Lower leg skin (tissue), 4 donors: ENCODE data around the gene AP1B1. TPM values are rescaled to one million over a fixed set of nuclear protein-coding genes. Genes with fewer than 3 reads are reported as not detected.

ENCODE experiments used
- DNase-seq, 2 donors: peaks; one replicate each; pipeline ENCODE4 v3.0.0-alpha.2; 2019; ENCODE audit warnings: low spot score in 2 of 2
- H3K4me3 ChIP-seq: fragments of 200-600 bp; sonication (generic); 2 replicates; pipeline ENCODE4 v1.5.1; 2017; ENCODE audit warnings: mild to moderate bottlenecking, low read depth; ENCODE audit not compliant: poor library complexity, severe bottlenecking
- POLR2A ChIP-seq, 2 donors: fragments of 450-650 bp; IDR thresholded peaks; one replicate each; pipeline ENCODE4 v1.6.1; 2016 to 2017; ENCODE audit warnings: antibody characterized with exemption in 2 of 2, mild to moderate bottlenecking in 1 of 2, moderate library complexity in 1 of 2
- WGBS, 2 donors: methylation state at CpG; one replicate each; pipeline ENCODE4 v1.1.5; 2018; 5-methylcytosine and 5-hydroxymethylcytosine counted together
- intact Hi-C: fragments of 100-400 bp; cut with DNase I; formaldehyde crosslinking; loops from one replicate; pipeline ENCODE4 v1.15.0; 2023; ENCODE audit warnings: low total_unique reads
- total RNA-seq, 4 donors: library from RNA; depleted of rRNA; stranded (reverse); fragments of >200 nt; gene quantifications; one replicate each; pipeline ENCODE4 v1.1.0, GENCODE V29; 2016
- TF ChIP-seq, protein P1 (sequence below), 3 donors: fragments of 450-650 bp; IDR thresholded peaks; one replicate each; pipeline ENCODE4 v1.5.1; 2016; ENCODE audit warnings: antibody characterized with exemption in 3 of 3, mild to moderate bottlenecking in 3 of 3, moderate library complexity in 2 of 3

The AP1B1 gene
- total RNA-seq, 4 donors from 2014 or later: 65.4 to 95.5 (median 79.0) TPM

DNA sequence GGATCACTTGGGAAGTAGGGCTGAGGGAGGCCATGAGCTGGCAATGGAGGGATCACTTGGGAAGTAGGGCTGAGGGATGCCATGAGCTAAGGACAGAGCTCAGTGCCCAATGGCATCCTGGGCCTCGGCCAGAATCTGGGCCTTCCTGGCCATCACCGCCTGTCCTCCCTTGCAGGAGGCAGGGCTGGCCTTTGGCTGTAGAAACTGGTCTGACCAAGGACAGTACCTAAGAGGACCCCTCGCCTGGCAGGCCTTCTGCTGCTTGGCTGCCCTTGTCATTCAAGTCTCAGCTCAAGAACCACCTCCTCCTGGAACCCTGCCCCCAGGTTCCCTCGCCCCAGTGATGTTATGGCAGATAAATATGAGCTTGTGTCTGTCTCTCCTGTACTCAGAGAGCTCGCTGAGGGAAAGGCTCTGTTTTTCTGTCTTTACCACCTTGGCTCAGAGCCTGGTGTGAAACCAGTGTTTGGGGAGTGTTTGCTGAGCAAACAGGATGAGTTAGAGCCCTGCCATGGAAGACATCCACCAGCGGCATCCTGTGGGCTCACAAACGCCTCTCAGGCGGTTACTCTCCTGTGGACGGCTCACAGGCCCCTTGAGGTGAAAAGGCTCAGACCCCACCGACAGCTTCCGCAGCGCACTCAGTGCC is 53.5 kb downstream of the AP1B1 start:
- WGBS, 2 donors: 92 to 97% methylated on average over 11 to 12 of the region's 12 CpGs
- intact Hi-C loops: no loop called here
- no peak for TF ChIP-seq POLR2A (IDR thresholded peaks at IDR 0.05)
- TF ChIP-seq, protein P1, sequence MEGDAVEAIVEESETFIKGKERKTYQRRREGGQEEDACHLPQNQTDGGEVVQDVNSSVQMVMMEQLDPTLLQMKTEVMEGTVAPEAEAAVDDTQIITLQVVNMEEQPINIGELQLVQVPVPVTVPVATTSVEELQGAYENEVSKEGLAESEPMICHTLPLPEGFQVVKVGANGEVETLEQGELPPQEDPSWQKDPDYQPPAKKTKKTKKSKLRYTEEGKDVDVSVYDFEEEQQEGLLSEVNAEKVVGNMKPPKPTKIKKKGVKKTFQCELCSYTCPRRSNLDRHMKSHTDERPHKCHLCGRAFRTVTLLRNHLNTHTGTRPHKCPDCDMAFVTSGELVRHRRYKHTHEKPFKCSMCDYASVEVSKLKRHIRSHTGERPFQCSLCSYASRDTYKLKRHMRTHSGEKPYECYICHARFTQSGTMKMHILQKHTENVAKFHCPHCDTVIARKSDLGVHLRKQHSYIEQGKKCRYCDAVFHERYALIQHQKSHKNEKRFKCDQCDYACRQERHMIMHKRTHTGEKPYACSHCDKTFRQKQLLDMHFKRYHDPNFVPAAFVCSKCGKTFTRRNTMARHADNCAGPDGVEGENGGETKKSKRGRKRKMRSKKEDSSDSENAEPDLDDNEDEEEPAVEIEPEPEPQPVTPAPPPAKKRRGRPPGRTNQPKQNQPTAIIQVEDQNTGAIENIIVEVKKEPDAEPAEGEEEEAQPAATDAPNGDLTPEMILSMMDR (IDR thresholded peaks at IDR 0.05): no peak
- DNase-seq: no peak
- H3K4me3 ChIP-seq: no peak overlapping the region

DNA sequence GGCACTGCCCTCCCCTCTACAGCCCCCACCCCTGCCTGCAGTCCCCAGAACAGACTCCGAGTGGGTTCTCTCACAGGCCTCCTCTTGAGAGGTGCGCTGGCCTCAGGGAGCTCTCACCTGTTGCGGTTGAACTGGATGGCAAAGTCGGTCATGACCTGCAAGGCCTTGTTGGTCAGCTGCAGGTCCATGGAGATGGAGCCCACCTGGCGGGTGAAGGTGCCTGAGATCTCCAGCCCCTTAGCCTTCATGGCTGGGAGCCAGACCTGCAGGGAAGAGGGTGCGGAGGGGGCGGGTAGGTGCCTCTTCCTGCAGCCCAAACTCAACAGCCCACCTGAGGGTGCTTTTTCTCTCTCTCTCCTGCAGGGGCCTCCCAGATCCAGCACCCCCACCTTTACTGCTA is 54.2 kb downstream of the AP1B1 start:
- intact Hi-C loops: no loop called here
- TF ChIP-seq POLR2A (IDR thresholded peaks at IDR 0.05): no peak

GRCh38 chr22:29332886-29333496 is 55.4 kb downstream of the AP1B1 start:
- no peak overlapping the region for H3K4me3 ChIP-seq
- no peak for DNase-seq
- intact Hi-C loops: no loop called here
- TF ChIP-seq POLR2A (IDR thresholded peaks at IDR 0.05): no peak
- WGBS, 2 donors: 99 to 100% methylated on average over 6 to 8 of the region's 8 CpGs

More for the DNA sequence above, 54.2 kb downstream of the AP1B1 start:
- H3K4me3 ChIP-seq: no peak overlapping the region
- 96 to 97% methylated on average over 5 to 7 of the region's 7 CpGs for WGBS, 2 donors
- DNase-seq: no peak

- no peak overlapping the region for H3K4me3 ChIP-seq
- no peak for DNase-seq
- intact Hi-C loops: no loop called here
- WGBS, 2 donors: 85 to 90% methylated on average over 13 to 14 of the region's 14 CpGs
- no peak for TF ChIP-seq POLR2A (IDR thresholded peaks at IDR 0.05)
- TF ChIP-seq, protein P1 (IDR thresholded peaks at IDR 0.05): no peak
Observed at GRCh38 chr22:29331658-29332300, 56.6 kb downstream of the AP1B1 start.

DNA sequence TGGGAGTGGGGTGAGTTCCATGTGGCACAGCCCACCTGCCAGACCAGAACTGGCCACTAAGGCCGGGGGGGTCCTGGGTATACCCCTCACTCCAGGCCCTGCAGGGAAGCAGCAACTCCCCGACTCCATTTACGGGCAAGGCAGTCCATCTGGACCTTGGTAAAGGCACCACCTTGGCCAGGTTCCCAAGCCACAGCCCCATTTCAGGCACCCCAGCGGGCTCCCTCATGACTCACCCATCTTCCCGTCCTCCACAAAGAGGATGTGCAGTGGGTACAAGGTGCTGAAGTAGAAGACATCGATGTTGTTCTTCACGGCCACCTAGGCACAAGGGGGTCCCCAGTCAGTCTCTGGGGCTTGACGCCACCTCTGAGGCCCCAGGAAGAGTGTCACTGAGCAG is 57.2 kb downstream of the AP1B1 start:
- no peak for DNase-seq
- TF ChIP-seq, protein P1 (IDR thresholded peaks at IDR 0.05): no peak
- no peak for TF ChIP-seq POLR2A (IDR thresholded peaks at IDR 0.05)
- intact Hi-C loops: no loop called here
- 83 to 90% methylated on average over 7 to 8 of the region's 8 CpGs for WGBS, 2 donors
- no peak overlapping the region for H3K4me3 ChIP-seq

DNA sequence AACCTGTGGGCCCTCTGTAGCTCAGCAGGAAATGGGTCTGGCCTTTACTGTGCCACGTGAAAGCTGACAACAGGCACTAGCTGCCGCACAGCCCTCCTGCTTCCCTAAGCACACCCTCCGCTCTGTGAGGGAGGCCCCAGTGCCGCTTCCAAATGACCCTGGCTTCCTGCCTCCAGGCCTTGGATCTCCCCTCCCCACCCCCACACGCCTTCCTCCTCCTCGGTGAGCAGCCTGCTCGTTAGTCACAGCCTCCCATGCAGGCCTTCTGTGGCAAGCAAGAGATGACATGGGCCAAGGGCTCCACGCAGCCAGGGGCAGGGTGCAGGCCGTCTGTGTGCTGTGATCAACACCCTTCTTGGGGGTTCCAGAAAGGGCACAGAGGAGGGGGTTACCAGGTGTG is 57.6 kb downstream of the AP1B1 start:
- intact Hi-C loops: no loop called here
- TF ChIP-seq, protein P1 (IDR thresholded peaks at IDR 0.05): no peak
- no peak for TF ChIP-seq POLR2A (IDR thresholded peaks at IDR 0.05)
- 59 to 62% methylated on average over 9 of the region's 9 CpGs for WGBS, 2 donors
- no peak for DNase-seq
- no peak overlapping the region for H3K4me3 ChIP-seq
